Fibroblast of pulmonary artery (primary cell): Measurements from ENCODE around the gene JMJD8.
A peak's percentile ranks its signal among the peaks of the same experiment; 100 is the strongest.

Source experiments
- DNase-seq: peaks from one replicate; pipeline ENCODE4 v3.0.0-alpha.2; 2010; ENCODE audit warnings: low read depth
- H3K4me3 ChIP-seq: replicated peaks from 2 replicates; pipeline ENCODE4 v1.5.1; 2011; ENCODE audit warnings: low read depth, mild to moderate bottlenecking, control low read depth, low read length, moderate library complexity
- CTCF ChIP-seq: IDR thresholded peaks from 2 replicates; pipeline ENCODE4 v1.5.1; 2011; ENCODE audit warnings: mild to moderate bottlenecking, control low read depth, low read length, inconsistent platforms; ENCODE audit errors: missing control alignments

JMJD8 gene

GRCh38 chr16:729768-730665 lies 45.9 kb upstream of the JMJD8 start:
- H3K4me3 ChIP-seq, result no peak overlapping the region
- no peak for TF ChIP-seq CTCF
- DNase-seq, result no peak

- H3K4me3 ChIP-seq, result no peak overlapping the region
- no peak for DNase-seq
- TF ChIP-seq CTCF, result no peak
Measured at GRCh38 chr16:728890-729744, 45.0 kb upstream of the JMJD8 start.

- H3K4me3 ChIP-seq, result peak overlapping the region; percentile 65
- peak; percentile 73 for DNase-seq
- no peak for TF ChIP-seq CTCF
Measured at GRCh38 chr16:728131-728889, 44.2 kb upstream of the JMJD8 start.

GRCh38 chr16:727291-727977 lies 43.3 kb upstream of the JMJD8 start:
- no peak for TF ChIP-seq CTCF
- H3K4me3 ChIP-seq, result peak overlapping the region; percentile 65
- no peak for DNase-seq

- DNase-seq, result peak; percentile 32
- peak within 1 kb of the TSS; percentile 65 for H3K4me3 ChIP-seq
- no peak for TF ChIP-seq CTCF
Measured at GRCh38 chr16:726438-727290, 42.5 kb upstream of the JMJD8 start, which contains the start of the genes CCDC78 and HAGHL. Gene CCDC78, minus strand, starts transcription at chr16:726443. Its CDS starts 76 bp downstream, at chr16:726367. Gene HAGHL, plus strand, starts transcription at chr16:727106. Its CDS starts 404 bp downstream, at chr16:727510.

- no peak for DNase-seq
- H3K4me3 ChIP-seq, result no peak overlapping the region
- TF ChIP-seq CTCF, result no peak
Measured at GRCh38 chr16:726188-726437, 42.0 kb upstream of the JMJD8 start.
